GM19043 (cell line): Measurements from ENCODE around the gene EIPR1.
"Not testable (repeated sequence)": the region's sequence is repeated elsewhere in the genome, so short reads cannot be mapped to it uniquely, and the experiment has no call there.

ENCODE experiments used
- ATAC-seq: cut with Tn5 transposase; IDR thresholded peaks from one replicate; pipeline ENCODE4 v1.9.1; 2021; ENCODE audit warnings: low read depth; ENCODE audit not compliant: unreplicated experiment

Gene EIPR1

GRCh38 chr2:3291113-3291512, 86.5 kb downstream of the EIPR1 start:
- no peak for ATAC-seq

DNA sequence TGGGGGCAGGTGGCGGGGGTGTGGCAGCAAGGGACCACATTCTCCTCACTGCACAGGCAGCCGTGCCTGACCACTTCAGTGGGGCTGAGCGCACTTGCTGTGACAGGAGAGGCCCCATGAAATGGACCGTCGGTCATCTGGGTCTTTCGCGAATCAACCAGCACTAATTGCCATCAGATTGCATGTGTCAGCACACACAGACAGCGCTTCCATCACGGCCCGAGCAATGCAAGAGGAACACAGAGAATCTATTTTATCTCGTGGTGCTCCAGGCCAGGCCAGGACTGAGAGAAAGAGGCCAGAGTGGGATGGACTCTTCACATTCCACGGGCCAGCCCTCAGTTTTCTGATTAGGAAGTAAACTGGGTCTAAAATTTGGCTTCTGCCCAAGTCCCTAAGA, 87.0 kb downstream of the EIPR1 start:
- no peak for ATAC-seq

GRCh38 chr2:3289971-3290370, 87.6 kb downstream of the EIPR1 start:
- ATAC-seq = no peak

- no peak for ATAC-seq
Observed at GRCh38 chr2:3289526-3289925, 88.1 kb downstream of the EIPR1 start.

DNA sequence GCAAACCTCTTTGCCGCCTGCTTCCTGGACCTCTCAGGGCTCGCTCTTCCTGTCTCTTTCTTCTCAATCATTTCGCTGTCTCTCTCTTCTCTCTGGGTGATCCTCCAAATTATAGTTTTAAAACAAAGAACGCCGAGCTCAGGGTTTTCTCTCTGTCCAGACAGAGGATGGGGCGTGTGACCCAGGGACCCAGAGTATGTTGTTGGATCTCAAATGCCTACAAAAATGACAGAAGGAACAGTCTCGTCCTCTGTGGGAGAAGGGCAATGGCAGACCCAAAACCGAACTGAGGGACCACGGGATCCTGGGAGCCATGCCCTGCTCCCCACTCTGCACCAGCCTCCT, 88.5 kb downstream of the EIPR1 start:
- no peak for ATAC-seq

- ATAC-seq = no peak
Observed at GRCh38 chr2:3288470-3289170, 89.0 kb downstream of the EIPR1 start.

DNA sequence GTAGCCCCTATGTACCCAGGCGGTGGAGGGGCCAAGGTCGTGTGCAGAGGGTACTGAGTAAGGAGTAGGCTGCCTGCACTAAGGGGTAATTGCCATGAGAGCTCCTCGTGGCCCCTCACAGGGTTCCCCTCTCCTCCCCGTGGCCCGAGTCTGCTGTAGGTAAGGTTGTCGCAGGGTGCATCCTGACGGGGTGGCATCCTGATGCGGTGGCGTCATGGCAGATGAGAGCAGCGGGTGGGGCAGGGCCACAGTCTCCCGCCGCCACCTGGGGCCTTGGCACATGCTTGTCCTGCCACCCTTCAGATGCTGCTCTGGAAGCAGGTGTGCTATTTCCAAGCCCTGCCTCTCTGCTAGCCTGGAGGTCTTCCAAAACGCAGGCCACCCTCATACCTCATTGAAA, 89.7 kb downstream of the EIPR1 start:
- ATAC-seq = no peak

- not testable (repeated sequence) for ATAC-seq
Observed at GRCh38 chr2:3286646-3287036, 91.0 kb downstream of the EIPR1 start.

- no peak for ATAC-seq
Observed at GRCh38 chr2:3285901-3286645, 91.5 kb downstream of the EIPR1 start.

GRCh38 chr2:3284657-3285630, 92.7 kb downstream of the EIPR1 start:
- ATAC-seq = no peak

DNA sequence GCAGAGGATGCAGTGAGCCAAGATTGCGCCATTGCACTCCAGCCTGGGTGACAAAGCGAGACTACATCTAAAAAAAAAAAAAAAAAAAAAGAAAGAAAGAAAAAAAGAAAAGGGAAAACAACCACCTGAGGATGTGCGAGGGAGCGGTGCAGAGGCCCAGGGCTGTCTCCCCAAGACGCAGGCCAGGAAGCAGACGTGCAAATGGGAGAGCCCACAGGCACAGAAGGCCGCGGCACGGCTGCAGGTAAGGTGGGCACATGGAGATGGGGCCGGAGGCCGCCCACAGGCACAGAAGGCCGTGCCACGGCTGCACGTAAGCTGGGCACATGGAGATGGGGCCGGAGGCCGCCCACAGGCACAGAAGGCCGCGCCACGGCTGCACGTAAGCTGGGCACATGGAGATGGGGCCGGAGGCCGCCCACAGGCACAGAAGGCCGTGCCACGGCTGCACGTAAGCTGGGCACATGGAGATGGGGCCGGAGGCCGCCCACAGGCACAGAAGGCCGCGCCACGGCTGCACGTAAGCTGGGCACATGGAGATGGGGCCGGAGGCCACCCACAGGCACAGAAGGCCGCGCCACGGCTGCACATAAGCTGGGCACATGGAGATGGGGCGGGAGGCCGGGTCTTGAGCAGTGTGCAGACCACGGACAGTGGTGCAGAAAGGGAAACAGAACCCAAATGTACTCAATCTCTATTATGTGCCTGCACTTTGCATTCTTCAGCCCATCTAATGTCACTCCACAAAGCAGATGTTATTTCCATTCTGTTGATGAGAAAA, 93.6 kb downstream of the EIPR1 start:
- not testable (repeated sequence) for ATAC-seq

GRCh38 chr2:3283206-3283605, 94.4 kb downstream of the EIPR1 start:
- ATAC-seq = no peak

DNA sequence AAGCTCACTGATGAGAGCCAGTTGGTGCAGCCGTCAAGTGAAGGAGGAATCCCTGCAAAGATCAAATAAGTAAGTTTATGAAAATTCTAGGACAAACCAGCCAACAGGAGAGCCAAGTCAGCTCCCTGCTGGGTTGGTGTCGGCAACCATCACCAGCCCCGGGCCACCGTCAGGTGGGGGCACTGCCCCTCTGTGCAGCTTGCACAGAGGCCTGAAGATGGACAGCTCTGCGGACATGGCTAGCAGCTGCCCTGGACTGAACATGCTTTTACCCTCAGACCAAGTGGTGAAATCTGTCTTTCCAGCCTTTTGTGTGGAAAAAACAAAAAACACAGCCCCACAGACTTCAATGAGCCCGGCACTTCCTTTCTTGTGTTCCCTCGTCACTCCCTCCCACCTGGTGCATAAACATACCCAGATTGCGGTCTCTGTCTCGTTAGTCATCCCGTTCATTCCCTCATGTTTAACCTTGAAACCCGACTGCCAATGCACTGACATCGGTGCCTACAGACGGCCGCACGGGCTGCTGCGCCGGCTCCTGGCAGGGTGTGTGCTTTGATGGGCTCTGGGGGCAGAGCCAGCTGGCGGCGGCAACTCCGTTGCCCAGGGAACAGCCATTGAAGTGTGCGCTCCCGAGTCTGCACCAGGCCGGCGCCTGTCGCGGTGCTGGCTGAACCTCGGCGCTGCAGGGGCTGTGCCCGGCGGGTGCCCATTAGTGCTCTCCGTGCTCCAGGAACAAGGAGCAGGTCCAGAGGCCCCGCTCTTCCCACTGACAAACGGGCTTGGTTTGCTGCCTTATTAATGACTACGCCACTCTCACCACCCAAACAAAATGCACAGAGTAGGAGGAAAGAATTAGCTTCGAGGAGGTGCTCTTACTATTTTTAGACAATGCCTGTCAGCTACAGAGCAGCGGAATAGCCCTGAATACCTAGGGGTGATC, 95.3 kb downstream of the EIPR1 start:
- no peak for ATAC-seq

DNA sequence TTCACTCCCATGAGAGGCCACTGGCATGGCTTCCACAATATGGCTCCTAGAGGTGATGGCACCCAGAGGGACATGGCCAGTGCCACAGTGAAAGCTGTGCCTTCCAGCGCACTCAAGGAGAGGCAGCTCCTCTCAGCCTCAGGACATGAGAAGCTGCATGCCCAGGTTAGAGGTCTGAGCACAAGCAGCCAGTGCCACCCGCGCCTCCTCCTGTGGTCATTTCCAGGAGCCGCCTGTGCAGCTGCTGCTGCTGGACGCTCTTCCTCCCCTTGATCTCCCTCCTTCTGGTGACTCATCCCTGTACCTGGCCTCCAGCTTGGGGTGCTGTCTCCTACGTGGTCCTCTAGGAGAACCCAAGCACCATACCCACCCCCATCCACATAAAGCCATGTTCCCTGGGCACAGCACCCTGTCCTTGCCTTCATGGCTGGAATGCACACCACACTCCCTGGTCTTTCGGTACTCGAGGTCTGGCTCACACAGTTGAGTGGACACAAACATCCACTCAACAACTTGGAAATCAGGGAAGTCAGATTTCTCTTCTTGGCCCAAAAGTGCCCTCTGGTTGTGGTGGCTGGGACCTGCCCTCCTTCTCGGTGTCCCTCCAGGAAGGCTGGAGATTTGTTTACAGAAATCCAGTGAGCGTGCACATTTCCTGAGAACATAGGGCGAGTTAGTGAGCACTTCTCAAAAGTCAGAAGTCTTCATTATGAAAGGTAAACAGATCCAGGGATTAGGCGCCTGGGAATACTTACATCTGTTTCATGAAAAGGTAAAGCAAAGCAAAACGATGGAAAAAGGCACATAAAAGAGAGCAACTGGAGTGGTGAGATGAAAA, 96.7 kb downstream of the EIPR1 start:
- ATAC-seq = no peak

DNA sequence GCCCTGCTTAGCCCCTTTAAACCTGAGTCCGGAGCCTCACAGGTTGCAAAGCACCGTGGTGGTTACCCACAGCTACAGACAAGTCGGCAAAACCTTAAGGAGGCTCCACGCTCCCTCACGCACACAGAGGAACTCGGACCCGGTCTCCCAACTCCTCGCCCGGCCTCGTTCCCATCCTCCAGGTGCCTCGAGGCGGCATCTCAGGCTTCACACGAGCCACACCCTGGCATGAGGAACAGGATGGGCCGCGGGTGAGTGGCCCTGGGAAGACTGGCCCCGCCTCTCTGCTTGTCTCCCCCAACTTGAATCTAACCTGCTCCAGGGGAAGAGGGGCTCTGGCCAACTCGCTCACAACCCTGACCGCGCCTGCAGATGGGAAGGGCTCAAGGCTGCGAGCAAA, 97.4 kb downstream of the EIPR1 start:
- no peak for ATAC-seq

DNA sequence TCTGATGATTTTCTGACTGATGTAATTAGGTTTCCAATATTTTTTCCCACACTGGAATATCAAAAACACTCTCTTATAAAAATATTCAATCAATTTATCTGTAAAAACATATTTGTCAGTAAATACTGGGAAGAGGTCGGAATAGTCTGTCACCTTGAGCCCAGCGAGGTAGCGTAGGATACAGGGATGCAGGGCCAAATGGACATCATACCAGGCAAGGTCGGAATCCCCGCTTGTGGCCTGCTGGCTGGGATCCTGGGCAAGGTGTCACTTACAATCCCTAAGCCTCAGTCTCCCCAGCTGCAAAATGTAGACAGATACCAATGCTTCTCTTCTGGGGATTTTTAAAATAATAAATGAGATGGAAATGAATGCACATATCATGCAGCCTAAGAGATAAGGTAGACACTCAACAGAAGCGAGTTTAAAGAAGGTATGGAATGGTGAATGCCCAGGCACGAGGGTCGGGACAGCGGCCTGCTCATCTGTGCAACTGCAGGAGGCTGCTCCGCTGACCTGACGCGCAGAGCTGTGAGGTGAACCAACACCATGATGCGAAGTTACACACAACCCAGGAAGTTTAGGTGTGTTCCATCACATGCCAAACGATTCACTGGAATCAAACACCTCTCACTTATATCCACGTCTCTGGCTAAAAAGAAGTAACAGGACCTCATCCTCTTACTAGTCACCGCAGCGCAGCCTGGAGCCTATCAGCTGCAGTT, 98.2 kb downstream of the EIPR1 start:
- no peak for ATAC-seq

DNA sequence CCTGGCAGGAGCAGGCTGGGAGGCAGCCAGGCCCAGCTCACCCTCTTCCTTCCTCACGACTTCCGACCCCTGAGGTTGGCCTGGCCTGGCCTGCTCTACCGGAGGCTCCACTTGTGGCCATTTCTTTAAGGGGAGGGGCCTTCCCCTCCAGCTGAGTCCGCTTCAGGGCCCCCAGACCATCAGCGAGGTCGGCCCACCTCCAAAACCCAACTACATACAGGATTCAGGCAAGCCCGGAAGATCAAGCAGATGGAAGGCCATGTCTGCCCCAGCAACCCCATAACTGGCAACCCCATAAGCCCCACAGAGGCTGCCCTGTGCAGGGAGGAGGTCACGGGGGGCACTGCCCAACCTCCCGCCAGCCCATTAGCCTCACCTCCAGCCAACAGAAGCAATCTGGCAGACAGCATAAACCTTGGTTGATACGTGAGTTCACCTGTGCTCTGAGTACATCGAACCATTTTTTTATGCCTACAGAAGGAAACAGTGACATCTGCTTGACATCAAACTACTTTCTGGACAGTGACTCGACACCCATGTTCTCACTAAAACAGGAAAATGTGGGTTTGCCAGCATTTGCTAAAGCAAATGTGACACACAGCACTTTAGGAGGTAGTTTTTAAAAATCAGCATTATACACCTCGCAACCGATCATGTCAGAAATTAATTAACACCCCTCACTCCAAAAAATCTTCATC, 98.9 kb downstream of the EIPR1 start:
- no peak for ATAC-seq
